ENCODE results near the gene CNBD2. TPM values are rescaled to one million over a fixed set of nuclear protein-coding genes. Genes with fewer than 3 reads are reported as not detected.

The CNBD2 gene
- total RNA-seq, 1 experiment from 2014 or later, result 3.8 TPM

GRCh38 chr20:35941620-35942019 lies 26.8 kb upstream of the CNBD2 start:
- POLR2A ChIA-PET, result no interaction called here
- TF ChIP-seq, protein P1, sequence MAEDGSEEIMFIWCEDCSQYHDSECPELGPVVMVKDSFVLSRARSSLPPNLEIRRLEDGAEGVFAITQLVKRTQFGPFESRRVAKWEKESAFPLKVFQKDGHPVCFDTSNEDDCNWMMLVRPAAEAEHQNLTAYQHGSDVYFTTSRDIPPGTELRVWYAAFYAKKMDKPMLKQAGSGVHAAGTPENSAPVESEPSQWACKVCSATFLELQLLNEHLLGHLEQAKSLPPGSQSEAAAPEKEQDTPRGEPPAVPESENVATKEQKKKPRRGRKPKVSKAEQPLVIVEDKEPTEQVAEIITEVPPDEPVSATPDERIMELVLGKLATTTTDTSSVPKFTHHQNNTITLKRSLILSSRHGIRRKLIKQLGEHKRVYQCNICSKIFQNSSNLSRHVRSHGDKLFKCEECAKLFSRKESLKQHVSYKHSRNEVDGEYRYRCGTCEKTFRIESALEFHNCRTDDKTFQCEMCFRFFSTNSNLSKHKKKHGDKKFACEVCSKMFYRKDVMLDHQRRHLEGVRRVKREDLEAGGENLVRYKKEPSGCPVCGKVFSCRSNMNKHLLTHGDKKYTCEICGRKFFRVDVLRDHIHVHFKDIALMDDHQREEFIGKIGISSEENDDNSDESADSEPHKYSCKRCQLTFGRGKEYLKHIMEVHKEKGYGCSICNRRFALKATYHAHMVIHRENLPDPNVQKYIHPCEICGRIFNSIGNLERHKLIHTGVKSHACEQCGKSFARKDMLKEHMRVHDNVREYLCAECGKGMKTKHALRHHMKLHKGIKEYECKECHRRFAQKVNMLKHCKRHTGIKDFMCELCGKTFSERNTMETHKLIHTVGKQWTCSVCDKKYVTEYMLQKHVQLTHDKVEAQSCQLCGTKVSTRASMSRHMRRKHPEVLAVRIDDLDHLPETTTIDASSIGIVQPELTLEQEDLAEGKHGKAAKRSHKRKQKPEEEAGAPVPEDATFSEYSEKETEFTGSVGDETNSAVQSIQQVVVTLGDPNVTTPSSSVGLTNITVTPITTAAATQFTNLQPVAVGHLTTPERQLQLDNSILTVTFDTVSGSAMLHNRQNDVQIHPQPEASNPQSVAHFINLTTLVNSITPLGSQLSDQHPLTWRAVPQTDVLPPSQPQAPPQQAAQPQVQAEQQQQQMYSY (CRISPR knock-in tag; IDR thresholded peaks at IDR 0.05), result no peak
- TF ChIP-seq, protein P2, sequence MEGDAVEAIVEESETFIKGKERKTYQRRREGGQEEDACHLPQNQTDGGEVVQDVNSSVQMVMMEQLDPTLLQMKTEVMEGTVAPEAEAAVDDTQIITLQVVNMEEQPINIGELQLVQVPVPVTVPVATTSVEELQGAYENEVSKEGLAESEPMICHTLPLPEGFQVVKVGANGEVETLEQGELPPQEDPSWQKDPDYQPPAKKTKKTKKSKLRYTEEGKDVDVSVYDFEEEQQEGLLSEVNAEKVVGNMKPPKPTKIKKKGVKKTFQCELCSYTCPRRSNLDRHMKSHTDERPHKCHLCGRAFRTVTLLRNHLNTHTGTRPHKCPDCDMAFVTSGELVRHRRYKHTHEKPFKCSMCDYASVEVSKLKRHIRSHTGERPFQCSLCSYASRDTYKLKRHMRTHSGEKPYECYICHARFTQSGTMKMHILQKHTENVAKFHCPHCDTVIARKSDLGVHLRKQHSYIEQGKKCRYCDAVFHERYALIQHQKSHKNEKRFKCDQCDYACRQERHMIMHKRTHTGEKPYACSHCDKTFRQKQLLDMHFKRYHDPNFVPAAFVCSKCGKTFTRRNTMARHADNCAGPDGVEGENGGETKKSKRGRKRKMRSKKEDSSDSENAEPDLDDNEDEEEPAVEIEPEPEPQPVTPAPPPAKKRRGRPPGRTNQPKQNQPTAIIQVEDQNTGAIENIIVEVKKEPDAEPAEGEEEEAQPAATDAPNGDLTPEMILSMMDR (IDR thresholded peaks at IDR 0.05), result no peak
- TF ChIP-seq TCF7 (CRISPR knock-in tag; IDR thresholded peaks at IDR 0.05; ENCODE audit: low read depth) (no peak), FOXJ3 (CRISPR knock-in tag; IDR thresholded peaks at IDR 0.05; ENCODE audit: borderline replicate concordance) (no peak), TEAD4 (CRISPR knock-in tag; IDR thresholded peaks at IDR 0.05) (no peak), SP1 (CRISPR knock-in tag; conservative IDR thresholded peaks at IDR 0.05) (no peak), ZBTB43 (CRISPR knock-in tag; IDR thresholded peaks at IDR 0.05) (no peak), NFYB (CRISPR knock-in tag; conservative IDR thresholded peaks at IDR 0.05; ENCODE audit: low read depth) (no peak), IRF1 (CRISPR knock-in tag; IDR thresholded peaks at IDR 0.05) (no peak), ZNF232 (CRISPR knock-in tag; IDR thresholded peaks at IDR 0.05) (no peak), FOXP1 (CRISPR knock-in tag; IDR thresholded peaks at IDR 0.05; ENCODE audit: borderline replicate concordance) (no peak), ATF6 (CRISPR knock-in tag; IDR thresholded peaks at IDR 0.05) (no peak), USF1 (CRISPR knock-in tag; IDR thresholded peaks at IDR 0.05) (no peak)
- TF ChIP-seq, protein P3, sequence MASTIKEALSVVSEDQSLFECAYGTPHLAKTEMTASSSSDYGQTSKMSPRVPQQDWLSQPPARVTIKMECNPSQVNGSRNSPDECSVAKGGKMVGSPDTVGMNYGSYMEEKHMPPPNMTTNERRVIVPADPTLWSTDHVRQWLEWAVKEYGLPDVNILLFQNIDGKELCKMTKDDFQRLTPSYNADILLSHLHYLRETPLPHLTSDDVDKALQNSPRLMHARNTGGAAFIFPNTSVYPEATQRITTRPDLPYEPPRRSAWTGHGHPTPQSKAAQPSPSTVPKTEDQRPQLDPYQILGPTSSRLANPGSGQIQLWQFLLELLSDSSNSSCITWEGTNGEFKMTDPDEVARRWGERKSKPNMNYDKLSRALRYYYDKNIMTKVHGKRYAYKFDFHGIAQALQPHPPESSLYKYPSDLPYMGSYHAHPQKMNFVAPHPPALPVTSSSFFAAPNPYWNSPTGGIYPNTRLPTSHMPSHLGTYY (CRISPR knock-in tag; IDR thresholded peaks at IDR 0.05), result no peak
- TF ChIP-seq, protein P4, sequence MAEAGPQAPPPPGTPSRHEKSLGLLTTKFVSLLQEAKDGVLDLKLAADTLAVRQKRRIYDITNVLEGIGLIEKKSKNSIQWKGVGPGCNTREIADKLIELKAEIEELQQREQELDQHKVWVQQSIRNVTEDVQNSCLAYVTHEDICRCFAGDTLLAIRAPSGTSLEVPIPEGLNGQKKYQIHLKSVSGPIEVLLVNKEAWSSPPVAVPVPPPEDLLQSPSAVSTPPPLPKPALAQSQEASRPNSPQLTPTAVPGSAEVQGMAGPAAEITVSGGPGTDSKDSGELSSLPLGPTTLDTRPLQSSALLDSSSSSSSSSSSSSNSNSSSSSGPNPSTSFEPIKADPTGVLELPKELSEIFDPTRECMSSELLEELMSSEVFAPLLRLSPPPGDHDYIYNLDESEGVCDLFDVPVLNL (CRISPR knock-in tag; IDR thresholded peaks at IDR 0.05; ENCODE audit: borderline replicate concordance, low read depth), result no peak

More at GRCh38 chr20:35941620-35942019, 26.8 kb upstream of the CNBD2 start:
- peaks cover 11% of the 10 kb centered on the region for H3K4me1 Mint-ChIP-seq
- ATAC-seq, result no peak
- no peaks in the 10 kb centered on the region for H3K9me3 Mint-ChIP-seq
- CTCF ChIA-PET, result no interaction called here
- no peak for DNase-seq (ENCODE audit: low spot score)
- H3K27me3 Mint-ChIP-seq (ENCODE audit: low read depth), result no peaks in the 10 kb centered on the region
- H3K36me3 Mint-ChIP-seq, result peaks cover 42% of the 10 kb centered on the region
- no peak overlapping the region for H3K27ac Mint-ChIP-seq
- H3K4me3 Mint-ChIP-seq, result no peak overlapping the region

Measured in WTC11 (cell line).